Pulmonary artery endothelial cell (primary cell): ENCODE data around the gene TRIO. TPM values are rescaled to one million over a fixed set of nuclear protein-coding genes. Genes with fewer than 3 reads are reported as not detected.

ENCODE experiments used
- DNase-seq: peaks from one replicate; pipeline ENCODE4 v3.0.0-alpha.2; 2011; ENCODE audit warnings: low read depth, low spot score
- total RNA-seq: library from RNA; depleted of rRNA; stranded (reverse); fragments of >200 nt; gene quantifications from 2 replicates; pipeline ENCODE4 v1.2.3, GENCODE V29; 2014

TRIO gene
- total RNA-seq, 1 donor from 2014 or later = 144 TPM

- DNase-seq = no peak
Measured at GRCh38 chr5:14122089-14122488, 21.1 kb upstream of the TRIO start.

DNA sequence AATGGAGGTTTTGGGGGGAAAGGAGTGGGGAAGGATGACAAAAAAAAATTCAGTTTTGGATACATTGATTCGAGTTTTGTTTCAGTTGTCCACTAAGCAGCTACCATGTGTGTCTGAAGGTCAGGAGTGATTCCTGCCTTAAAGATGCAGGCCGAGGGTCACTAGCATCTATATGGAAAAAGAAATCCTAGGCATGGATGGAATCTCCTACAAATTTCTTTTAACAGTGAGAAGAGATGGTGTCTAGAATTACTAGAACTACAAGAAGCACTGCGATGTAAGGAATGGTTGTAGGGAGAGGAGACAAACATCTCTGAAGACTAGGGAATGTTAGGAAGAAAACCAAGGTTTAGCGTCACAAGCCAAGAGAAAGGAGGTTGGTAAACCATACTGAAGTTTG, 19.6 kb upstream of the TRIO start:
- DNase-seq = no peak

DNA sequence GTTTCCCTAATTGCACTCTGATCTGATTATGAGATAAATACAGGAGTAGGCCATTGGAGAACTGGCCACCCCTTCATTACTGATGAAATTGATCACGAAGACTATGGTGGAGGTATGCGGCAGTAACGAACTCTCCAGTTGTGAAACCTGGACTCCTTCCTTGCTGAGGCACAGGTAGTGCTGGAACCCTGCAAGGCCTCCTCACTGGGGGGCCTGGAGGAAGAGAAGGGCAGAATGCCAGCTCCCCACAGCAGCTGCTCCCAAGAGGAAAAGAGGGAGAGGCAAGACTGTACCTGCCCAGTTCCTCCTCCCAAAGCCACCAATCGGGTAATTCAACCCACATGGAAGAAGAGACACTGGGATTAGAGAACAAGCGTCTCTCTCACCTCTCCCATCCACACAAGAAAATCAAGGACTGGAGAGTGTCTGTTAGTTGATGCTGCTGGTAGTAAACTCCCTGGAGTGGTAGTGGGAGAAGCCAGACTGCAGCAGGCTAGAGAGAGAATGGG, 19.1 kb upstream of the TRIO start:
- DNase-seq = no peak

DNA sequence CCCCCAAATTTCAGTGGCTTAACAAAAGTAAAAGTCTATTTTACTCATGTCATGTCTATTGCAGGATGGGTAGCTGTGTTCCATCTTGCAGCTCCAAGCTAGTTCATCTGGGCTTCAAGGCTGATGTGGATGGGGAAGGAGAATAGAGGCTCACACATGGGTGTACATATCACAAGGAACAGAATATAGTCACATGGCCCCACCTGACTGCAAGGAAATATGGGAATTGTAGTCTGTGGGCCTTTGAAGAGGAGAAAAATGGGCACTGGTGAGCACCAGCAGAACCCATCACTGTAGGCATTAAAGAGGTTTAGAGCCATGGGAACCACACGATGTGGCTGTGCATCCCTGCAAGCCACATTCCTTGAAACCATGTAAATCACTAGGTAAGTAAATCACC, 17.9 kb upstream of the TRIO start:
- DNase-seq = no peak

- DNase-seq = no peak
Measured at GRCh38 chr5:14127587-14127986, 15.6 kb upstream of the TRIO start.

- no peak for DNase-seq
Measured at GRCh38 chr5:14128079-14128478, 15.1 kb upstream of the TRIO start.

GRCh38 chr5:14129123-14129522, 14.0 kb upstream of the TRIO start:
- DNase-seq = no peak

- no peak for DNase-seq
Measured at GRCh38 chr5:14131855-14132503, 11.2 kb upstream of the TRIO start.

DNA sequence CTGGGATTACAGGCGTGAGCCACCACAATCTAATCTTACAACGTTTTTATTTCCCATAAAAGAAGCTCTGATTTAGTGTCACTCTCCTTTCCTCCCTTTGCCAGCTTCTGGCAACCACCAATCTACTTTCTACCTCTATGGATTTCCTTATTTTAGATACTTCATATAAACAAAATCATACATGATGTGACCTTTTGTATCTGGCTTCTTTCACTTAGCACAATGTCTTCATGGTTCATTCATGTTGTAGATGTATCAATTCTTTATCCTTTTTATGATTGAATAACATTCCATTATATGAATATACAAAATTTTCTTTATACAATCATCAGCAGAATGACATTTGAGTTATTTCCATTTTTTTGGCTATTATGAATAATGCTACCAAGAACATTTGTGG, 9.7 kb upstream of the TRIO start:
- DNase-seq = no peak

DNA sequence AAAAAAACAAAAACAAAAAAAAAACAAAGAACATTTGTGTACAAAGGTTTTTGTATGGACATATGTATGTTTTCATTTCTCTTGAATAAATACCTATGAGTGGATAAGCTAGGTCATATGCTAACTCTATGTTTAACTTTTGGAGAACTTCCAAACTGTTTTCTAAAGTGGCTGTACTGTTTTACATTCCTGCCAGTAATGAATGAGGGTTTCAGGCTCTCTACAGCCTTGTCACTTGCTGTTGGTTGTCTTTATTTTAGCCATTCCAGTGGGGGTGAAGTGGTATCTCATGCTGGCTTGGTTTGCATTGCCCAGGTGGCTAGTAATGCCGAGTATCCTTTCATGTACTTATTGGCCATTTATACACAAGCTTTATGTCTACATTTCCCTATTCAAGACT, 9.1 kb upstream of the TRIO start:
- DNase-seq = no peak

DNA sequence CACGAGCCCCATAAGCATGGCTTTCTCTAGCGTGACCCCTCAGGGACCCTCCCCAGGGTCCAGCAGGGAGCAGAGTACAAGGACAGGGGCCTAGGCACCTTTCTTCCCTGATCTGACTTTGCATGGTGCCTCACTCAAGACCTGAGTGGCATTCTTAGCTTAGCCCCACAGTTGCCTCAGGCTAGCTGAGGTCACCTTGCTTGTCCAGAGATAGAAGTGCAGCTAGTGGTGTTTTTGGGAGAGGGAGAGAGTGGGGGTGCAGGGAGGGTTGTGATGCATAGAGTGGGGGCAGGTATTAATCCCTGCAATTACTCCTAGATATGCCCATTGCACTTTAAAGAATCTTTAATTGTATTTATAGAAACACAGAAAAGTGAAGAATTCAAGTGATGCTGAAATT, 8.4 kb upstream of the TRIO start:
- no peak for DNase-seq

- no peak for DNase-seq
Measured at GRCh38 chr5:14135621-14136020, 7.5 kb upstream of the TRIO start.

- DNase-seq = no peak
Measured at GRCh38 chr5:14136228-14136627, 6.9 kb upstream of the TRIO start.

GRCh38 chr5:14138608-14139540, 4.3 kb upstream of the TRIO start:
- DNase-seq = no peak

DNA sequence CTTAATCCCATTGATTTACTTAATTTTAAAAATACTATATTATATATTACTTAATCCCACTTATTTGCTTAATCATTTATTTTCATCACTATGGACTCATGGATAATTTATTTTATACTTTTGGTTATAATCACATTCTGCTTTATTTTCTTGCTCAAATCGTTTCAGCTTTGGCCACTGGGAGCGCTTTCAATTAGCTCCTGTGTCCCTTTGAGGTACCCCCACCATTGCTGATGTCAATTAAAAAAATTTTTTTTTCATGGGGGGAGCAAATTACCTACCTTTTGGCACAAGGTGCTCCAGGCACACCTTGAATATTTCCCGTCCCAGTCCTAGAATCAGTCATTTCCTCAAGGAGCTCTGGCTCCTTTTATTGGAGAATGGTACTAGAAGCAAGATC, 1.4 kb upstream of the TRIO start:
- no peak for DNase-seq

- DNase-seq = no peak
Measured at GRCh38 chr5:14142202-14142826, 828 bp upstream of the TRIO start.

DNA sequence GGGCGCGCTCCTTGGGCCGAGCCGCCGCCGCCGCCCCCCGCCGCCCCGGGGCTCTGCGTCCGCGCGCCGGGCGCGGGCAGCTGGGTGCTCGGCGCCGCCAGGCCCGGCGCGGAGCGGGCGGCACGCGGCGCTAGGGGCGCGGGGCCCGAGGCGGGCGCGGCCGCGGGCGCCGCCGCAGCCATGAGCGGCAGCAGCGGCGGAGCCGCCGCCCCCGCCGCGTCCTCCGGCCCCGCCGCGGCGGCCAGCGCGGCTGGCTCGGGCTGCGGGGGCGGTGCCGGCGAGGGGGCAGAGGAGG, 351 bp downstream of the TRIO start:
- DNase-seq = no peak

GRCh38 chr5:14143841-14144585, 871 bp downstream of the TRIO start:
- no peak for DNase-seq

DNA sequence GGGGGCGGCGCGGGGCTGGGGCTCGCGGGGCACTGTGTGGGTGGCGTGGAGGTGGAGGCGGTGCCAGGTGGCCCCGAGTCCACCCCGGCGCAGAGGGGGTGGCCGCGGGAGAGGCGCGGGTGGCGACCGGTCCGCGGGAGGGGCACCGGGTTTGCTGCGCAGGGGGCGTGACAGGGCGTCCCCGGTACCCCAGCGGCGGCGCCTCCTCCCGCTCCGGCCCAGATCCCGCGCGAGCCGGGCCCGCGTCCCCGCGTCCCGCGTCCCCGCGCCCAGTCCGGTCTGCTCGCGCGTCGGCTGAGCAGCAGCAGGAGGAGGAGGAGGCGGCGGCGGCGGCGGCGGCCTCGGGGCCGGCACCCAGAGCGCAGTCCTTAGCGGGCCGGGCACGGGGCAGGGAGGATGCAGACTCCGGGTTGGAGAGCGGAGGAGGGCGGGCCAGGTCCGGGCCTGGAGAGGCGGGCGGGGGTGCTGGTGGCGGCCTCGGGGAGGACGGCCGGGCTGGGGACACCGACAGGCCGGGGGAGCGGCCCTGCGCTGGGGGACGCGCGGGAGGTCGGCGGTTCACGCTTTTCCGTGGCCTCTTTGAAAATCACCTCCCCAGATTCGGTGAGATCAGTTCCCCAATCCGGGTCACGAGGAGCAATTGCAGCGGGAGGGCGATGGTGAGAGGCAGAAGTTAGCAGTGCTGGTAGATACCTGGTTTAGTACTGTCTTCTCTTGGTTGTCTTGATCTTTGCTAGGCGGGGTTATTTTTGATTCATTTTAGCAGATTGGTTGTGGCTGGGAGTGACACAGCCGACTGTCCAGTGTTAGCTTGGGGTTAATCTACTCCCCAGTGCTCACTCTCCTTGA, 1.7 kb downstream of the TRIO start:
- DNase-seq = no peak

DNA sequence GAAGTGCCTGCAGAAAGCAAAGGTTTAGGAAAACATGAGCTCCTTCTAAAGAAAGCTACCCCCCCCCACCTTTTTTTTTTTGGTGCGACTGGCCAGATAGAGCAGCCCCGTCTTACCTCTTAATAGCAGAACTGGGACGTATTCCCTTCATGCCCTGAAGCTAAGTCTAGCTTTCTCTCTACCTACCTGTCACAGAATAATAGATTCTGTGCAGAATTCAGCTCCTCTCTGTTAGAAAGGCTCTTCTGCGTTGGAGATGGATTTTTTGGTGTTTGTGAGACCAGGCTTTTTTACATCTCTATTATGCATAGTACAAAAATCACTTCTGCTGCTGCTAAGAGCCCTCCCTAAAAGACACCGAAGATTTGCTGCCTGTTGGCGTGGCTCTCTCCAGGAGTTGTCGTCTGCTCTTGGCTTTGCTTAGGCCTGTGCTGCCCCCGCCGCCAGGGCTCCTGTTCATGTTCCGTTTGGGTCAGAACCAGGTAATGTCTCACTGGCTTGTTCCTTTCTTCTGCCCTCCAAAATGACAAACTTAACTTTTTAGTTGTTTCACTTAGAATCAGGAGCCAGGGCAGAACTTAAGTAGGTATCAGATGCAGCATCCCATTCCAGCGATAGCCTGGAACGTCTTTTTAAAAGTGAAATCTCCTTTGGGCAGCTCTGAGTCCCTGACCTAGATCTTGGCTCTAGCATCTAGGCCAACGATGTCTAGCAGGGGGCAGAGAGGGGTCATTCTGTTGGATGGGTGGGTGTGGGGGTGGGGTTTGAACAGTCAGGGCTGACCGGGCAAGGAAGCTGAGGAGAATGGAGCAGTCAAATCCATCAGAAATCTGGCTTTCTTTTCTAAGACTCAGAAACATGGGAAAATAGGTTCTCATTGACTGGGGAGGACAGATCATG, 2.5 kb downstream of the TRIO start:
- no peak for DNase-seq
